Occipital lobe (tissue), 2 donors: ENCODE measurements around the gene ZDHHC5. TPM values are rescaled to one million over a fixed set of nuclear protein-coding genes. Genes with fewer than 3 reads are reported as not detected.
"Not testable (repeated sequence)": the region's sequence is repeated elsewhere in the genome, so short reads cannot be mapped to it uniquely, and the experiment has no call there.

Experiments
- DNase-seq: peaks from one replicate; lab custom pipeline; 2025; lab: John Stamatoyannopoulos, UW
- total RNA-seq: library from RNA; depleted of rRNA; stranded (reverse); fragments of >200 nt; gene quantifications from one replicate; pipeline ENCODE4 v1.2.3, GENCODE V29; 2014

ZDHHC5 gene
- total RNA-seq, 1 donor from 2014 or later, result 18.6 TPM

DNA sequence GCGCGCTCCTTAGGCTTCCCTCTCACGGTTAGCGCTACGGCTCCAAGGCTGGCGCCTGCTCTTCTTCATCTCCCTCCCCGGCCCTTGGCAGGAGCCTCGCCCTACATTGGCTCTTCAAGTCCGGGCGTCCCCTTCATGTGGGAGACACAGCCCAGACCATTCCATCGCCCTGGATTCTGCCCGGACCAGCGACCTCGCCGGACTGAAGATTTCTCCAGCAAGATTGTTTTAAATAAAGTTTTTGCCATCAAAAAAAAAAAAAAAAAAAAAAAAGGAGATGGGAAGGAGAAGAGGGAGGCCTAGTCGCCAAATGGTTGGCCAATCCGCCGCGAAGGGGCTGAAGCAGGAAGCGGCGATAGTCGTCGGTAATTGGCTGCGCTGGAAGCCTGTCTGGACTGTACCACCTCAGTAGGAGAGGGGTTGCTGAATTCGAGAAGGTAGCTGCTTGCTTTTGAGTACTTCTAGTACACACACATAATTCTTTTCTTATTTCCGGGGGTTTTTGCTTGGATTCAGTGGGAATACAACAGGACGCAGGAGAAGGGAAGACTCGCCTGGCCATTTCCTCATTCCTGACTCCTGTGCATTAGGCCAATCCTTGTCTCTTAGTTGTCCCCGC, 688 bp upstream of the ZDHHC5 start:
- DNase-seq, result peak; percentile 96

DNA sequence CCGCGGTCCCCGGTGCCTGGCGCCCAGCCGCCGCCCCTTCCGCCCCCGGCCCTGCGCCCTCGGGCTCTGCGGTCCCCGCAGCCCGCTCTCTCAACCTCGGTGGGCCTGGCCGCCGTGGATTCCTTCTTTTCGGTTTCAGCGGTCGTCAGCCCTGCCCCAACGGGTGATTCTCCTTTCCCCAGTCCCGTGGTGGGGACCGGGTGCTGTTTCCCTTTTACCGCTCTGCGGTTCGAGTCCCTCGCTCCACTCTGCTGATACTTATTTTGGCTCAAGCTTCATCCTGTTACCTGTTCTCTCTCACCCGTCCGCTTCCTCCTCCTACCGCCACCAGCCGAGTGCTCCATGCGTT, 494 bp downstream of the ZDHHC5 start:
- DNase-seq, result no peak

DNA sequence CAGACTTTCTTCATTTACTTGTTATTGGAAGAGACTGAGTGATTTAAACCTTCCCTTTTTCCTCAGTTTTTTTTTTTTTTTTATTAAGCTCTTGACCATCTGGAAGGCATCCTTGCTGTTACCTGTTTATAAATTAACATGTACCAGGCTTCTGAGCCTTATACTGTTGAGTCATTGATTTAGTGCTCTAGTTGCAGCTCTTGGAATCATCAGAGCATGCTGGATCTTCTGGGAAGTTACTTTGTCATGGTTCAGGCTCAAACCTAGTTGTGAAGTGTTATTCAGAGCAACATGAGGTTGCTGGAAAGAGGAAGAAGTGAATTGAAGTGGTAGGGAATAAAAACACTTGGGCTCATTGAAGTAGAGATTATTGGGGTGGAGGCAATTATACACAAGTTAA, 6.3 kb downstream of the ZDHHC5 start:
- no peak for DNase-seq

DNA sequence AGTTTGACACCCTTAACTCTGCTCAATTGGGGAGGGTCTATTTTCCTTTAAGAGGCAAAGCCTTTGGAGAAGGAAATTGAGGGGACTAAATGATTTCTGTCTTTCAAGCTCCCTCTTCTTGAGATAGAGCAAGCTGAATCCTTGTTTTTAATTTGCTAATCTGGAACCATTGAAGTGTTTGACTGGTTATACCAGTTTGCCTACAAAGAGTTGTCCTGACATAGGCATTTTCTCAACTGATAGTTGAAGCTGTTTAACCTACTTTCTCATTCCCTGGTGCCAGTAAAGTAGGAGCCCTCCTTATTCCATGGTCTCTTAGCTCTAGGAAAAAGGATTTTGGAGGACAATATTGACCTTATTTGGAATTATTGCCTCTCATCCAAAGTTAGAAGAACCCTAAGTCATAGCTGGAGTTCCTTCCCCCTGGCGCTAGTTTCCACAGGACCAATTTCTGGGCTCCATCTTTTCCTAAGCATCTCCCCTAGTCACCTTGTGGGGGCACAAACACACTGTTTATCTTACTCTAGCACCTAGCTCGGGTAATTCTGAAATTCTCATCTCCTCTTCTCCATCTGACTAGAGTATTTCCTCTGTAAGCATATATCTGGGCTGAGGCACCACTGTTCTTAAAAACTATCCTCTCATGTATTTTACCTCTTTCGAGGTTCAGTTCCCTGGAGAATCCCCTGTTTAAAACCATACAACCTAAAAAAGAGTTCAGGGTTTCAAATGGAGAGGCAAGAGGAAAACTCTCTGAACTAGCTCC, 7.4 kb downstream of the ZDHHC5 start:
- DNase-seq, result no peak

DNA sequence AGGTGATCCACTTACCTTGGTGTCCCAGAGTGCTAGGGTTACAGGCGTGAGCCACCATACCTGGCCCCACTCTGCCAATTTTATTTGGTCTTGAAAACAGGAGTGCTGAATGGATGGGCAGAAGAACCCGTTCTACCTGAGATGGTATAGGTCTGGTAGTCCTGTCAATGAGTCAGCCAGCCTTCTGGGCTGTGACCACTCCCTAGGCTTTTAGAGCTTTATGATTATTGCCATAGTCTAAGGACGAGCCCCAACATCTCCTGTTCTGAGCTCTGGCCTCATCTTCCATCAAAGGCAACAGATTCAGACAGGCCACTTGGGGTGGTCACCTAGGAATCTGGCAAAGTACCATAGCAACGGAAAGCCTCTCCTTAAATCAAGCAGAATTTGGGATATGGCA, 11.5 kb downstream of the ZDHHC5 start:
- no peak for DNase-seq

DNA sequence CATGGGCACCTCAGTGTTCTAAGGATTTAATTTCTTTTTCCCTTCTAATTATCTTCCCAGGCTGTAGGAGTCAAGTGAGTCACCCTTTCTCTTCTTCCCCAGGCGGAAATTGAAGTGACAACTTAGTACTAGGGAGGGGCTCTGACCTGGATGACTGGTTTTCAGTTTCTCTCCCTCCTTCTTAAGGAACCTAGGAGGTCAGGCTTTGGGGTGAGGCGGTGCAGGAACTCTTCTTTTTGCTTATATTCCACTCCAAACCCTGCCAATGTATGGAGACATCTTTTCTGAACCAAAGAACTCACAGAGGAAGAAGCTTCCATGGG, 12.6 kb downstream of the ZDHHC5 start:
- DNase-seq, result no peak

DNA sequence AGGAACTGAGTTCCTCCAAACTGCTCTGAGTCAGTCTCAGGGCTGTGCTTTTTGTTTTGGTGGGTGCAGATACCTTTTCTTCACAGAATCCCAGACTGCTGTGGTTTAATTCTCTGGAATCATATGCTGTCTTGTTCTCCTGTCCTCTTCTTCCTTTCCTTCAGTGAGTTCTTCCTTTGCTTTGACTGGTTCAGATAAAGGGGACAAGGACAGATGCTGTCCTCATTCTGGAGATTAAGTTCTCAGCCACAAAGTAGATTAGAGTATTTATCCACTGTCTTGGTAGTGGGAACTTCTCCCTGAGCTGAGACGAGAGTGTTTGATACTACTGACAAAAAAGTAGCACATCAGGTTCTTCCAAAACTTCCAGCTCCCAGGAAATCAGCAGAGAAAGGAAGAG, 13.3 kb downstream of the ZDHHC5 start:
- DNase-seq, result no peak

DNA sequence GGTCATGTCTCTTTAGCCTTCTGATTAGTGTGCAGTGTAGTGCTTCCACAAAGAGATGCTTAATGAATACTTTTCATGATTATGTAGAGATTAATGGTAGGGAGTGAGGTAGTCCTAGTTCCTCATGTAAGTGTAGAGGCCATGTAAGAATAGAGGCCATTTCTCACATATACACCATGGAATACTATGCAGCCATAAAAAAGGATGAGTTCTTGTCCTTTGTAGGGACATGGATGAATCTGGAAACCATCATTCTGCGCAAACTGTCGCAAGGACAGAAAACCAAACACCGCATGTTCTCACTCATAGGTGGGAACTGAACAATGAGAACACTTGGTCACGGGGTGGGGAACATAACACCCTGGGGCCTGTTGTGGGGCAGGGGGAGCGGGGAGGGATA, 22.6 kb downstream of the ZDHHC5 start:
- DNase-seq, result not testable (repeated sequence)

DNA sequence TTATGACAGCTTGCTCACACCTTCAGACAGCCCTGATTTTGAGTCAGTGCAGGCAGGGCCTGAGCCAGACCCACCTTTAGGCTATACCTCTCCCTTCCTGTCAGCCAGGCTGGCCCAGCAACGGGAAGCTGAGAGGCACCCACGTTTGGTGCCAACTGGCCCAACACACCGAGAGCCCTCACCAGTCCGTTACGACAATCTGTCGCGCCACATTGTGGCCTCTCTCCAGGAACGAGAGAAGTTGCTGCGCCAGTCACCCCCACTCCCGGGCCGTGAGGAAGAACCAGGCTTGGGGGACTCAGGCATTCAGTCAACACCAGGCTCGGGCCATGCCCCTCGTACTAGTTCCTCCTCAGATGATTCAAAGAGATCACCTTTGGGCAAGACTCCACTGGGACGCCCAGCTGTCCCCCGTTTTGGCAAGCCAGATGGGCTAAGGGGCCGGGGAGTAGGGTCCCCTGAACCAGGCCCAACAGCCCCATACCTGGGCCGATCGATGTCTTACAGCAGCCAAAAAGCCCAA, 31.0 kb downstream of the ZDHHC5 start:
- no peak for DNase-seq

DNA sequence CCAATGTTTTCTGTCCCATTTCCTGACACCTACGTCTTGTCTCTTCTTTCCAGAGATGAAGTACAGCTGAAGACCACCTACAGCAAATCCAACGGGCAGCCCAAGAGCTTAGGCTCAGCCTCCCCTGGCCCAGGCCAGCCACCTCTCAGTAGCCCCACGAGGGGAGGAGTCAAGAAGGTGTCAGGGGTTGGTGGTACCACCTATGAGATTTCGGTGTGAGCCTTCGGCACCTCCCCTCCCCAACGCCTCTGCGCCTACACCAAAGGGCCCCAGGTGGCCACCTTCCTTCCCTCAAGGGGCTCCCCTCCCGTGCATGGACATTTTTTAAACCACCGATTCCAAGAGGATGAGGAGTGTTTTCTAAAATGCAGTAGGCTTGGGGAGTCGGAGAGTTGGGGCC, 31.9 kb downstream of the ZDHHC5 start:
- no peak for DNase-seq

DNA sequence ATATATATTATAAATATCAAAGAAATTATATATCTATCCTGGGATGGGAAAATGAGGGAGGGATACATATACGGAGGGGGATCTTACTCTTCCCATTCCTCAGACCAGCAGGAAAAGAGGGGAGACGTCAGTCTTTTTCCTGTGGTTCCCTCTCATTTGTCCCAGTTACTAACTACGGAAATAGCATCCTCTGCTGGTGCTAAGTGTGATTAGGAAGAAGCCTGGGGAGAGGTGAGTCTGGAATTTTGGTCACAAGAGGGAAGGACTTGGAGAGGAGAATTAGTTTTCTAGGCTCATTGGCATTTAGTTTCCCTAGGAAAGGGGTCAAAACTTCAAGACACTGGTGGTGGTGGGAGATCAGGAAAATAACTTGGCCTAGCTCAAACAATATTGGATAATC, 32.5 kb downstream of the ZDHHC5 start:
- DNase-seq, result no peak

DNA sequence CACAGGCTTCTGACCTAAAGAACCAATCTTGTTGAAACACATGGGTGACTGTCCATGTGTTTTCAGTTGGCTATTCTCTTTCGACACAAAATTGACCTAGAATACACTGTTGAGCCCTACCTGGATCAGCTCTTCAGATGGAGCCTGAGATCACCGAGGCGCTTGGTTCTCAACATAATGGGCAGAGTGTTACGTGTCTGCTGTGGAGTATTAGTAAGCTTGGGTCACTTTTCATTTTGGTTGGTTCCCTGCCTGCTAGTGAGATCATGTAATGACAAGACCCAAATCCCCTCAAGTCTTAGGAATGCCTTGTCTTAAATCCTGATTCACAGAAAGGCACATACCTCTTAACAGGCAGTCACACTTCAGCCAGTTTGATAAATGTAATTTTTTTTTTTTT, 35.4 kb downstream of the ZDHHC5 start:
- DNase-seq, result no peak

DNA sequence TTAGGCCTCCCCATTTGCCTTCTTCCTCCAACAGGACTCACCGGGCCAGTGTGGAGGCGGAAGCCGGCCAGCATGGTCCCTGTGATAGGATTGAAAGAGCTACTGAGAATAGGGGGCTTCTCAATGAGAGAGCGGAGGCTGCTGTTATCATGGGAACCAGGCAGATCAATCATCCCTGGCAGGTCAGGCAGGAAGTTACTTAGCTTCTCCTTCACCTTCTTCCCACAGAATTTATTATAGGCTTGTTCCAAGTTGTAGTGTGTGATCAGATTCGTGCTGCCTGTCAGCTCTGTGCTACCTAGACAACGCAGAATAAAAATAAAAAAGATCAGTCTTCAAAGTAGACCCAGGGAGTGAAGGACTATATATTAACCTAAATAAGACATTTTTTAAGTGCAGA, 37.0 kb downstream of the ZDHHC5 start:
- no peak for DNase-seq

DNA sequence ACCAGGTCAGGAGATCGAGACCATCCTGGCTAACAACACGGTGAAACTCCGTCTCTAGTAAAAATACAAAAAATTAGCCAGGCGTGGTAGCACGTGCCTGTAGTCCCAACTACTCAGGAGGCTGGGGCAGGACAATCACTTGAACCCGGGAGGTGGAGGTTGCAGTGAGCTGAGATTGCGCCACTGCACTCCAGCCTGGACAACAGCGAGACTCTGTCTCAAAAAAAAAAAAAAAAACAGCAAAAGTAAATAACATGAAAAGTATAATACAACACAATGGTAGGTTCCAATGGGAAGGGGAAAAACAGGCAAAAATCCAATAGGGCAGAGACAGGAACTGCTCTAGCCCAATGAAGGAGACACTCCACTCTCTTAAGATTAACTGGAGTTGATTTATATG, 37.5 kb downstream of the ZDHHC5 start:
- DNase-seq, result not testable (repeated sequence)

DNA sequence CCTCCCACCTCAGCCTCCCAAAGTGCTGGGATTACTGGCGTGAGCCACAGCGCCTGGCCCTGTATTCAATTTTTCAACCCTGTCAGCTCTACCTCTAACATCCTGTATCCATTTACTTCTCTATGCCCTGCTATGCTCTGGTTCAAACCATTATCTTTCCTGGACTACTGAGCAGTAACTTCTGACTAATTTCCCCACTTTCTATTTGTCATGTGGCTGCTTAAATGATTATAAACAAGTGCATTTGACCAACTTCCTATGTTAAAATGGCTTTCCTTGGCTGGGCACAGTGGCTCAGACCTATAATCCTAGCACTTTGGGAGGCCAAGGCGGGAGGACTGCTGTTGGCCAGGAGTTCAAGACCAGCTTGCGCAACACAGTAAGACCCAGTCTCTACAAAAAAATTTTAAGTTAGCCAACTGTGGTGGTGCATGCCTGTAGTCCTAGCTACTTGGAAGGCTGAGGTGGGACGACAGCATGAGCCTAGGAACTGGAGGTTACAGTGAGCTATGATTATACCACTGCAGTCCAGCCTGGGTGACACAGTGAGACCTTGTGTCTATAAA, 42.0 kb downstream of the ZDHHC5 start:
- no peak for DNase-seq

DNA sequence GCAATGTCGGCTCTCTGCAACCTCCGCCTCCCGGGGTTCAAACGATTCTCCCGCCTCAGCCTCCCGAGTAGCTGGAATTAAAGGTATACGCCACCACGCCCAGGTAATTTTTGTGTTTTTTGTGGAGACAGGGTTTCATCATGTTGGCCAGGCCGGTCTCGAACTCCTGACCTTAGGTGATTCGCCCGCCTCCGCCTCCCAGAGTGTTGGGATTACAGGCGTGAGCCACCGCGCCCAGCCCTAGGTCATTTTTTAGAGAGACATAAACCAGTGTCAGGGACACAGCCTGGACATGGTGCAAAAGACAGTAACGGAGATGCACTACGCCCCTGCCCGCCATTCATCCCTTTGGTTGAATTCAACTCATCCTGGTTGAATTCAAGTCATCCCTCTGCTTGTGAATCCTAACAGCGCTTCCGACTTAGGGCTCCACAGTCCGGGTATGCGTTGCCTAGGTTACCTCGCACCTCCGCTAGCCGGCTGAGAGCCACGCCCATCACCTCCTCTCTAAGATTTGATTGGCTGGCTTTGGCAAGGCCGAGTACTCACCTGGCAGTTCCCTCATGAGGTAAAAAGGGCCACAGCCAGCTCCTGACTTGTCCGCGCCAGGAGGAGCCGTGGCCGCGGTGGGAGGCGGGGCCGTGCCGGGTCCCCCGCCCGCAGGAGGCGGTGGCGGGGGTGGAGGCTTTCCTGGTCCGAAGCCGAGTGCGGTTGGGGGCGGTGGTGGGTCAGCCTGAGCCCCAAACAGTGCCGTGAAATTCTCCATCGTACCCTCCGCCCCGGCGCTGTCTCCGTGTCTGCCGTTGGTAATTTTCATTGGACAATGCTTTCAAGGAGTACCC, 43.7 kb downstream of the ZDHHC5 start, which contains the start of gene MED19:
Gene MED19, minus strand, starts transcription at position 802 of the 842 bp plus-strand sequence. Its CDS starts 36 bp downstream, at position 766.
- DNase-seq, result peak; percentile 66

DNA sequence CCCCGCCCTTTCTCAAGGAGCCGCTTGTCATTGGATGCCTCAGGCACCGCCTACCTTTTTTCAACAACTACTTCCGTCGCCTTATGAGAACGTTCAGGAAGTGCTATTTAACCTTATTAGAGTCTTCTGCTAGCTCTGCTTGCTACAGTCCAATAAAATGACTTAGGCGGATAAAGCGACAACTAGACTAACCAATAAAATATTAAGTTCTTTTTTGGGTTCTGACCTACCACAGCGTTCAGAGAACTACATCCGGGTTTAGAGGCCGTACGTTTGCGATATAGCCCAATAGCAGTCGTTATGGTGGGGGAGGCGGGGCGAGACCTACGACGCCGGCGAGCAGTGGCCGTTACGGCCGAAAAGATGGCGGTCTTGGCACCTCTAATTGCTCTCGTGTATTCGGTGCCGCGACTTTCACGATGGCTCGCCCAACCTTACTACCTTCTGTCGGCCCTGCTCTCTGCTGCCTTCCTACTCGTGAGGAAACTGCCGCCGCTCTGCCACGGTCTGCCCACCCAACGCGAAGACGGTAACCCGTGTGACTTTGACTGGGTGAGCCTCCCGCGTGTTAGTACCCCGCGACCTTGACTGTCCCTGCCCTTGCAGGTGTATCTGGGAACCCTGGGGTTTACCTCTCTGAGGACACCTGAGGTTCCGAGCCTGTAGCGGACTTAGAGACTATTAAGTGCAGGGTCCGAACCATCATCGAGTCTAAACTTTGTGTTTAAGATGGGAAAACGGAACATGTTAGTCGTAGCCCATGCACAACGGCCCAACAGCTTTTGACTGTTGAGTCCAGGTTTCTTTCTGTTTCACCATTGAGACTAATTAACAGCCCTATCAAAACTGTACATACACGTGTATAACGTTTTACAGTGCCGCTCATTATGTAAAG, 44.6 kb downstream of the ZDHHC5 start, which contains the start of gene TMX2:
Gene TMX2, plus strand, starts transcription at position 338 of the 895 bp plus-strand sequence. Its CDS starts 26 bp downstream, at position 364.
- DNase-seq, result peak; percentile 95

DNA sequence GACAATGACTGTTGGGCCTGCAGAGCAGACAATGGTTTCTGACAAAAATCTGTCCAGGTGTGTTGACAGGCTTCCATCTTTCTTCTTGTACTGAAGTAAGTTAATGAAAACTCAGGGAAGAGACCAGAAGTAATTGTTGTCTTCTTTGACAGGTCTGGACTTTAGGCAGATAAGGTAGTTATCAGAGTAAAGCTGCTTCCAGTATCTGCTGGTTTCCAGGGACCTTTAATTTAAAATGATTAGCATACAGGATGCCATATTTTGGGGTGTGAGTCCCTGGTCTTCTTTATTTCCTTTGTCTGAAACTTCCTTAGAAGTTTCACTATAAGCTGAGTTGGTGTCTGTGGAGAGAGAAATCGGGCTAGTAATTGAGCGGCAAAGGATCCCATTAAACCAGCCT, 45.9 kb downstream of the ZDHHC5 start:
- no peak for DNase-seq

DNA sequence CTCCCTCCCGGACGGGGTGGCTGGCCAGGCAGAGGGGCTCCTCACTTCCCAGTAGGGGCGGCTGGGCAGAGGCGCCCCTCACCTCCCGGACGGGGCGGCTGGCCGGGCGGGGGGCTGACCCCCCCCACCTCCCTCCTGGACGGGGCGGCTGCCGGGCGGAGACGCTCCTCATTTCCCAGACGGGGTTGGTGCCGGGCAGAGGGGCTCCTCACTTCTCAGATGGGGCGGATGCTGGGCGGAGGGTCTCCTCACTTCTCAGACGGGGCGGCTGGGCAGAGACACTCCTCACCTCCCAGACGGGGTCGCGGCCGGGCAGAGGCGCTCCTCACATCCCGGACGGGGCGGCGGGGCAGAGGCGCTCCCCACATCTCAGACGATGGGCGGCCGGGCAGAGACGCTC, 48.8 kb downstream of the ZDHHC5 start:
- DNase-seq, result not testable (repeated sequence)

DNA sequence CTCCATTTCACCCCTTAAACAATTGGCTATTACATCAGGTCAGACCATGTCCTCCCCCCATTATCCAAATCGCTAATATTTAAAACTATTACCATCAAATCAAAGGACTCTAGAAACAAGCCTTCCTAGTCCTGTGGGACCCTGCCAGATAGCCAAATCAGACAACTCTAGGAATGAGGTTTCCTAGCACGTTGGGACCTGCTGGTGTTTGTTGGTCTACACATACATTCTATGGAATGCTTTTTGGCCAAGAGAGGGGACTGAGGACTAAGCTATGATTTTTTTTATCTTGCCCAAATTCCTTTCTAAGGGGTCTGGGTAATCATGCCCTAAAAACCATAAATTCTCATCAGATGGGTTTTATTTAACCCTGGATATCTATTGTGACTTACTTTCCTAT, 59.3 kb downstream of the ZDHHC5 start:
- DNase-seq, result no peak

DNA sequence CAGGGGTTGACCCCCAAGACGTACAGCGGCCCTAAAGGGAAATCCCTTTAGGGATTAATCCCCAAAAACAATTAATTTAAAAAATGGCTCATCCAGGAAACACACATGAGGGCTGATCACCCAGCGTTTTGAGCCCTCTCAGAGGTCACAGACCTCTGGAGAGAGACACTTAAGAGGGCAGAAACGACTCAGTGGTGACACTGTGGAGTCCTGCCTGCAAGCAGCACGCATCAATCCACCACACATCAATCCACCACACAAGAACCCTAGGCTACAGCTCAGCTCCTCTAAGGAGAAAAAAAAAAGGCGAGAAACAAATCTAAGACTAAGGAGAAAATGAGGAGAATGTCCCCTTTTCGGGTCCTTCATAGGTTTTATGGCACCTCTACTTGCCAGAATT, 60.9 kb downstream of the ZDHHC5 start:
- DNase-seq, result no peak
